ELF-1 (cell line): ENCODE results near the gene TOPORS.
A peak's percentile ranks its signal among the peaks of the same experiment; 100 is the strongest.
"Not testable (repeated sequence)": the region's sequence is repeated elsewhere in the genome, so short reads cannot be mapped to it uniquely, and the experiment has no call there.

Source experiments
- DNase-seq: peaks from one replicate; pipeline ENCODE4 v3.0.0-alpha.2; 2016; ENCODE audit warnings: low read depth, low spot score

The TOPORS gene

DNA sequence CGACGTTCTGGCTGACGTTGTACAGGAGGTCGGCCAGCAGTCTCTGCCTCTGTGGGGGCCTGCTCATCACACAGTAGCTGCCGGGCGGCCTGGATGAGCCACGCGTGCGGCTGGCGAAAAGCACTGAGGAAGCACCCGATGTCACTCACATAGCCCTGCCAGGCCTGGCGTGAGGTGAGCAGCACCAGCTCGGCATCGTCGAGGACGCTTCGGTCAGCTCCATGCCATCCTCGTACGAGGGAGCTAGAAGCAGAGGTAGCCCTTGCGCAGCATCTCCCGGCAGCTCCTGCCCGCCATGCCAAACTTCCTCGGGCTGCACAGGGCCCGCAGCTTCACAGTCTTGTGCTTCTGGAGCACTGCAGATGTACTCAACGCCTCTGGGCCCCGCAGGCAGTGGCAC lies 14.4 kb upstream of the TOPORS start:
- no peak for DNase-seq

DNA sequence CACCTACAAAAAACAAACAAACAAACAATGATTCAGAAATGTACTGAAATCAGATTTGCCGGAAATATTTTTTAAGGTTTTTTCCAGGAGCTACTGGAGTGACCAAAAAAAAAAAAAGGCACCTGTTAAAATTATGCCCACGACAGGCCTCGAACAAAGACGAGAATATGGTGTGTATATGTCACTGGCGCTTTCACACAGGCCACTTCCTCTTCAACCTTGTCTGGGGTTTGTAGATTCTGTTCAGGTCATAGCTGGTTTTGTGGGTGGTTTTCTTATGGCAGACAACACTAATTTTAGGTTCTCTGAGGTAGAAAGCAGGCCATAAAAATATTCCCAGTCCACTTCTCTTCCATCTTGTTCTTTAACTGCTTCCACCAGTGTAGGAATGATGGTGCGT lies 13.6 kb upstream of the TOPORS start:
- DNase-seq = no peak

DNA sequence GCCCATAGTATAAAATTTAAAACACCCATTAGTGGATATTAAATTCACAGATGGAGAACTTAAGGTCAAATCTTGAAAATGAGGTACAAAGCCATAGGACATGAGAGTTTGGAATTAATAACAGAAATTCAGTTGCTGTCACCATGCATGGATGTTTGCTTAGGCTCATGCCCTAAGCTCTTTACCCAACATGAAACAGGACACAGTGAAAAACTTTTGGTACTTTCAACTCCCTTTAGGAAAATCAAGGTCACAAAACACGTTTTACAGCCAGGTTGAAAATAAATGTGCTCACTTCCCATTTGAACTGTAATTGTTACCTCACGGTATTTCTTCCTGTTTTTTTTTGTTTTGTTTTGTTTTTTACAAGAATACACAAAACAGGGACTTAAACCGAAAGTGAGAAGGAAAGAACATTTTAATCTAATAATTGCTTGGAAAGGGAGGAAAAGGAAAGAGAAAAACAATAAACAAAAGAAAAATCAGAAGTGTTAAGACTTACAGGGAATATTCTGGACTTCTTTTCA lies 6.1 kb upstream of the TOPORS start:
- no peak for DNase-seq

DNA sequence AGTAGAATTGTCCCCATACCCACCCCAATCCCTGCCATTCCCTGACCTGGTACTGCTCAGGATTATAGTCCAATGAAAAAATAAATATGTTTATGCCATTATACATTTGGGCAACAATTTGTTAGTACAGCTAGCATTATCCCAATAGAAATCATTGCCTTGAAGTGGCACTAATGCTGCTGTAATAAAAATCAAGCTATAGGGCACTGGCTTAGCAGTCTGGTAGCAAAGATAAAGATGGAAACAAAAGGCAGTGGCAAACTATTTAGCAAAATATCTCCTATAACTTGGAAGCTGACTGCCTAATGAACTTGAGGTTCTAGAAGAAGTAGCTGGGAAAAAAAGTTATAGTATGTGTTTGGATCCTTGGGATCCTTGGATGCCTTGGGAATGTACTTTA lies 2.2 kb upstream of the TOPORS start:
- no peak for DNase-seq

DNA sequence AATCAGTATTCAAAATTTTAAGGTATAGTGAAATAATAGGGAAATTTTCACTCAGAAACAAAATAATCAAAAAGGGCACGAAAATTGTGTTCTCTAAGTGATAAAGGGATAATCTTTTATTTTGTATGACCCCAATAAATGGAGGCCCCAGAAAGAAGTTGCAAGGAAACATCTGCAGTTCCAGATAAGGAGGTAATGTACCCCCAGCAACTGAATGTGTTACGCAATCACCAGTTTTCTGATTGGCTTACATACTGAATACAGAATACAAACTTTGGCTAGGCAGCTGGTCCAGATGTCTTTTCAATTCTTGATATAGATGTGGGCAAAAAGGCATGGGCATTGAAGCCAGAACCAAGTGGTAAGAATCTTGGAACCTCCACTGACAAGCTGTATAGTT lies 1.7 kb upstream of the TOPORS start:
- DNase-seq = no peak

DNA sequence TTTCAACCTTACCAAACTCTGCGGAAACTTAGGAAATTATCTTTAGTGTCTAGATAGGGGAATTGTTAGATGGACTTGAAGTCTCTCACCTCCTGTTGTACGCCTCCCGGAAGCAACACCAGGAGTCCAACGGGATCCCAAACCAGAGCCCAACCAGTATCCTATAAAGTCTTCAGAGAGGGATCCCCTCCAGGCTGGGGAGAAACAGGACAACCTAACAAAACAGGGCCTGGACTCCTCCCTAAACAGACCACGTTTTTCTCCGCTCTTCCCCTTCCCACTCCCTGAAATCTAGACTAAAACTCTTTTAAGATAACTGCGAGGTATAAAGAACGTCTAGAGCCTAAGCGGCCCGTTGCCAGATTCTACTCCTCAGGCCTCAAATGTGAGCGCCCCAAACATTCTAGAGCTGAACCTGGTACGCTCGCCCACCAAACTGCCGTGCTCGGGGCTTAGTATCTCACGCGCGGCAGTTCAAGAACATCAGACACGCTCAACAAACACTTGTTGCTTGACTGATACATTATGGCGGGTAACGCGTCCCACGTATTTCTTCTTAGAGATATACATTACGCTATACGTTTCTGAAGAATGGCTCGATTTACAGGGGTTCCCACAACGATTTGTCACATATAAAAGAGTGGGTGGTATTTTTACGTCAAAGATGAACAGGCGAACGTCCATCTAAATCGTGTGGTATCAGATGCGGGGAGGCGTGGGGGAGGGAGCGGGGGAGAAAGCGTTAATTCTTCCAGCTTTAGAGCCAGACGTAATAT lies 922 bp downstream of the TOPORS start:
- DNase-seq = no peak

DNA sequence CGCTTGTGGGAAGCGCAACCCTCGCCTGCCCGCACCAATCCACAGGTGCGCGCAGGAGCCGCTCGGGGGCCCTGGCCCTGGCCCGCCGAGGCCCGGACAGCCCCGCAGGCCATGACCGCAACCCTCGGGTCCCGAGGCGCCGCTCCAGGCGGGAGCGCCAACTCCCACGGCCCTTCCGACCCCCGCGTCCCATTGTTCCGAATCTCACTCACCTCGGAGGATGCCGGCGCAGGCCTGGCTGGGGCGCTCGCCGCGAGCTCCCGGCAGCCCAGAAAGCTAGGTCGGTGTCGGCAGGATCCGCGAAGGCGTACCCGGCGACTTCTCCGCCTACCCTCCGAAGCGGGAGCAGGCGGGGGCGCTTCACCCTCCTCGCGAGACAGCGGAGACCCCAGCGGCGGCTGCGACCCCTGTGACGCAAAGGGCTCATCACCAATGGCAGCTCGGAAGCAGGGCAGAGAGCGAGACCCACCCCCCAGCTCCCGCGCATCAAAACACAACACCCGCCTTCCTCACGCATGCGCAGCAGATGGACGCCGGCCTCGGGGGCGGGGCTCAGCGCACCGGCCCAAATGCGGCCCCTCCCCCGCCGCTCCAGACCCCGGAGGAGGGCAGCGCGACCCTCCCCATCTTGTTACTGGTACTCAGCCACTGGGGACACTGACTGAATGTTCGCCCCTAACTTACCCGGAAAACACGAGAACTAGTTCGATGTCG lies 1.7 kb downstream of the TOPORS start:
- DNase-seq = peak; percentile 99

DNA sequence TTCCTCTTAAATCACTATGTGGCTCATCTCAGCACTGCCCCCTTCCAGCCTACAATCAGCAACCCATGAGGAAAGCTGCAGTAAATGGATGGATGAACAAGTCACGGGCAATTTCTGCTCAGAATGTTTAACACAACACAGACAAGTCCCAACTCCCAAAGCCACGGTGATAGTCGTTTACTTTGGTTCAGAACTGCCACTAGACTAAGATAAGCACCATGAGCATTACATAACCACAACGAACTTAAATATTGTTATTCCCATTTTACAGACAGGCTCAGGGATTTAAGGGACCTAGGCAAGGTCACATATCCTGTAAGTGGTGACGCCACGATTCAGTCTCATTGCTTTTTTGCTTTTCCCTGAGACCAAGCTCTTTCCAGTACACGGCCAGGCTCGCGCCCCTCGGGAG lies 2.2 kb downstream of the TOPORS start:
- no peak for DNase-seq

DNA sequence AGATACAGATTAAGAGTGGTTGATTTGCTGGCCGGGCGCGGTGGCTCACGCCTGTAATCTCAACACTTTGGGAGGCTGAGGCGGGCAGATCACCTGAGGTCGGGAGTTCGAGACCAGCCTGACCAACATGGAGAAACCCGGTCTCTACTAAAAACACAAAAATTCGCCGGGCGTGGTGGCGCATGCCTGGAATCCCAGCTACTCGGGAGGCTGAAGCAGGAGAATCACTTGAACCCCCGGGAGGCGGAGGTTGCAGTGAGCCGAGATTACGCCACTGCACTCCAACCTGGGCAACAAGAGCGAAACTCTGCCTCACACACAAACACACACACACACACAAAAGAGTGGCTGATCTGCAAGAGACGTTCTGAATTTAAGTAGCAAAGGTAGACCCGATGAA lies 4.2 kb downstream of the TOPORS start:
- not testable (repeated sequence) for DNase-seq

DNA sequence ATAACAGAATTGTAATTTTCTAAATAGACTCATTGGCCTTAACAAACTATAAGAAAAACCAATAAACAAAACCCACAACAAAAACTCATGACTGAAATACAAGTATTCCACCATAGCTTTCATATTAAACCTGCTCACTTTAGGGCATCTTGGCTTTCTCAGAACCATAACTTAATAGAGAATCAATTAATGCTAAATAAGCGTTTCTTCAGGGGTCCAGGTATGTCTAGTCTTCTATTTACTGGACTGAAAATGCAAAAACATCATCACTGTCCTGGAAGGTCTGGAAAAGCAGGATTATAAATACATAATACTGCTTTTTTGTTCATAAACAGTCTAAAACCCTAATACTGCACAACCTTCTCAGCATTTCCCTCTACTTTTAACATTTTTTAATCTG lies 6.5 kb downstream of the TOPORS start:
- DNase-seq = no peak

DNA sequence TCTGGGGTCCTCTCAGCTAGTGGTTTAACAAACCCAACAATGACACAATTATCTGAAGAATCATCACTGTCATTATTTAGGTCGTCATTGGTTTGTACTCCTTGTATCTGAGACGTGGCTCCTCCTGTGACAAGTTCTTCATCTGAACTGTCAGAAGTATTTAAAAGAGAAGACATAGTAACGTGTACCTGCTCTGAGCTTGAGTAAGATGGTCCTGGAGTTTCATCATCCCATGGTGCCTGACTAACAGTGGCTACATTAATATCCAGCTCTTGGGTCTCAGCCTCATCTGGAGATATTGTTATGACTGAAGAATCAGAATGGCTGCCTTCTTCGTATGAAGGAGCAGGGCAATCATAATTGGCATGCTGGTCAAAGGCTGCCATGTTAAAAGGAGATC lies 9.3 kb downstream of the TOPORS start:
- no peak for DNase-seq

DNA sequence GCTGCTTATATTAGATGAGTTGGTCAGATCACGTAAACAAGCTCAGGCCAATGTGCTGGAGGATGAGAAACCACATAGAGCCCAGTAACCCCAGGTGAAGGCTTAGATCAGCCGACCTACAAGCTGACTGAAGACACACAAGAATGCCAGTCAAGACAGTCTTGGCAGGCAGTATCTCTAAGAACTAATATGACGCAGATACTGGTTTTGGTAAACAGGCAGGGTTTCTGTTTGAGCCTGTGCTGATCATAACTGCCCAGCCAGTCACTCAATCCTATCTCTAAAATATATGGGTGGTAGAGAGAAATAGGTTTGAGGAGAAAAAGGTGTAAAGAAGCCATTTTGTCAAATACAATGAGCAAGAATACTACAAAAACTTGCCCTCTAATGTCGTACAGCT lies 18.6 kb downstream of the TOPORS start:
- no peak for DNase-seq

DNA sequence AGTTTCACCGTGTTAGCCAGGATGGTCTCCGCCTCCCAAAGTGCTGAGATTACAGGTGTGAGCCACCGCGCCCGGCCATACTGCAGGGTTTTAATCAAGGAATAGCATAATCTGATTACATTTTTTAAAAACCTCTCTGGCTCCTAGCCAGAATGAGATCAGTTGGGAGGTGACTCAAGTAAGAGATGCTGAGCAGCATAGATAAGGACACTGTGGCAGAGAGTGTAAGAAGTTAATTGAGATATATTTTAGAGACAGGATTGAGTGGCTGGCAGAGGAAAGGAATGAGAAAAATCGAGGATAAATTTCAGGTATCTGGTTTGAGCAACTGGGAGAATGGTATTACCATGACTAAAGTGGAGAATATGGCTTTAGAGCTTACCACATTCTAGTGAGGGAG lies 19.1 kb downstream of the TOPORS start:
- DNase-seq = no peak

DNA sequence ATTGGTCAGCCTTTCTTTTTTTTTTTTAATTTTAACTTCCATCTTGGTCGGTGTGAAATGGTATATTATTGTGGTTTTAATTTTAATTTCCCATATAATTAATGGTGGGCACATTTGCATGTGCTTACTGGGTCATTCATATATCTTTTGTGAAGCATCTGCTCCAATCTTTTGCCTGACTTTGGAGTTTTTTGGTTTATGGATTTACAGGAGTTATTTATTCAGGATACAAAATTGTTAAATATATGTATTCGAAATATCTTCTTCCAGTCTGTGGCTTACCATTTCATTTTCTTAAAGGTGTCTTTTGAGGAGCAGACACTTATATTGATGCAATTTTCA lies 25.7 kb downstream of the TOPORS start:
- no peak for DNase-seq

DNA sequence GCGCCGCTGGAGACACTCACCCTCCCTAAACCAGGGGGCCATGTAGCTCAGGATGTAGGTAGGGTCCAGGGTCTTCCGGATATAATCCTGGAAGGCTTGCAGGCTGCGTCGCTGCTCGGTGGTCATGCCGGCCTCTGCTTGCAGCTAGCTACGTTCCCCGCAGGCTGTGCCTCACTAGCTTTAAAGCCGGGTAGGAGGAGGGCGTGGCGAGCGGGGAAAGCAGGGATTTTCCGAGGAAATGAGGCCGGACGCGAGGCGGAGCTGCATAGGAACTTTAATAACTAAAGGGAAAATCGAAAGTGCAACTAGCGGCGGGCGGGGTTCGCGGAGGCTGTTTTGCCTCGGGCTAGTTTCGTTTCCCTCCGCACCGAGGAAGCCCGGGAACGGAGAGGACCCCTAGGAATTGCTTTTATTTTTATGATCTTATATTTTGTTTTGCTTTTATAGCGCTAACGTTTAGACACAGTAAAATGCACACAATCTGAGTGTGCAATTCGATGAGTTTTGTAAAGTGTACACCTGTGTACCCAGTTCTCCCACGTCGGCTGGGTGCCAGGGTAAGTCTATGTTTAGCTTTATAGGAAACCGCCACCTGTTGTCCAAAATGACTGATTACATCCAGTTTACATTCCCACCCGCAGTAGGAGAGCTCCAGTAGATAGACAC lies 26.2 kb downstream of the TOPORS start, which contains the start of gene RIGI:
TSS of gene RIGI (minus strand) at position 156 of the 666 bp plus-strand sequence. CDS start at position 126, 30 bp downstream.
- DNase-seq = peak; percentile 84

DNA sequence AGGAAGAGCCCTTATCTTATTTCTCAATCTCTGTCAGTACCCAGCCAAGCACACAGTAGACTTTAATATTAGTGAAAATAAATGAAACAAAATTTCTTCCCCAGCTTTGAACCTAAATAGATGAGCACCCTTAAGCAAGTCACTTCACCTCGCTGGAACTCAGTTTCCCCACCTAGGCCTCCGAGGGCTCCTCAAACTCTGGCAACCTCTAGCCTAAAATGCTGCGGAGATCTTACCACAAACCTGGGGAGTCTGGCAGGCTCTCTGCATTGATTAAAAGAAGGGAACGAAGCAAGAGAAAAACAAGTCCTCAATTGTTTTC lies 26.7 kb downstream of the TOPORS start:
- DNase-seq = no peak

DNA sequence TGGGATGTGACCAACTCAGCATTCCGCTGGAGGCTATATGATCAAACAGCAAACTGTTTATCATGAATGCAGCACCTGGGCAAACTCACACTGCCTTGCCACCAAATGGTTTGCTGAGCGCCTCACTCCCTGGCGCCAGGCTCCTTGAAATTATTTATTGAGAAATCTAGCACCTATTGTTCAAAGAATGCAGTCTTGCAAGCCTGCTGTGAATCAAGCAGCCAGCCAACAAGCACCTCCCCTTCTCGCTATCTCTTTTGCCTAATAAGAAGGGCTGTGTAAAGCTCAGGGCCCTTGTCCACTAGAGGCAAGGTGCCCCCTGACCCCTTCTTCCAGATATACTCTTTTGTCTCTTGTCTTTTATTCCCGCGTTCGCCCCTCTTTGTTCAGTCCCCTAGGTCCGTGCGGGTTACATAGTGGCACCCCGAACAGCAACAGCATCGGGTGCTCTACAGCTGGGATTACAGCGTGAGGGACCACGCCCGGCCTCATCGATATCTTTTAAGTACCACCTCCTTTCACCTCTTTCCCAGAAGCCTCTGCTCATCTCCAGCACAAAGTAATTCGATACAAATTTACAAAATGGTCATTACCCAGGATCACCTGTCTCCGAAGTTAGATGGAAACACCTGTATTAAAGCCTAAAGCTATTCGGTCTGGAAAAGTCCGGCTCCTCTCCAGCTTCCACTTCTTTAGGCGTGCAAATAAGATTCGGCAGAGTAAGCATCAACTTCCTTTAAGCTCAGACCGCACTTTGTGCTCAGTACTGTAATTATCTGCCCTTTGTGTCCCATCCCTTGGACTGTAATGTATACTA lies 27.3 kb downstream of the TOPORS start:
- DNase-seq = peak; percentile 27

DNA sequence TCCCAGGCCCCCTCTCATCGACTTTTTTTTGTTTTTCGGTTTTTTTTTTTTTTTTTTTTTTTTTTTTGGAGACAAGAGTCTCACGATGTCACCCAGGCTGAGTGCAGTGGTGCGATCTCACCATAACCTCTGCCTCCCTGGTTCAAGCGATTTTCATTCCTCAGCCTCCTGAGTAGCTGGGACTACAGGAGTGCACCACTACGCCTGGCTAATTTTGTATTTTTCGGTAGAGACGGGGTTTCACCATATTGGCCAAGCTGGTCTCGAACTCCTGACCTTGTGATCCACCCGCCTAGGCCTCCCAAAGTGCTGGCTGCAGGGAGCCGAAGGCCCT lies 27.9 kb downstream of the TOPORS start:
- DNase-seq = not testable (repeated sequence)

DNA sequence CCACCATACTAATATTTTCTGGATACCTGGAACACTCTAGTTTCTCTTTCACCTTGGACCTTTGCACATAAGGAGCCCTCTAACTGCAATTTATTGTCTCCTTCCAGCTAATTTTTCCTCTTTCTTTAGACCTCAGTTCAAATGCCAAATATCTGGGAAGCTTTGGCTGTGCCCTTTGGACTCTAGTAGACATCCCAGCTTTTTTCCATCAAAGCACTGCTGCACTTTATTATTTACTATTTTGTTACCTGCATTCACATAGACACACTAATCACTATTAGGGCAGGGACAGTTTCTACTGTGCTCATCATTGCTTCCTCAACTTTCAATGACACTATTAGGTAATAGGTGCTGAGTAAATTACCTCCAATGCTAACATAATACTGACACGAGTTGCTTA lies 28.5 kb downstream of the TOPORS start:
- DNase-seq = no peak

DNA sequence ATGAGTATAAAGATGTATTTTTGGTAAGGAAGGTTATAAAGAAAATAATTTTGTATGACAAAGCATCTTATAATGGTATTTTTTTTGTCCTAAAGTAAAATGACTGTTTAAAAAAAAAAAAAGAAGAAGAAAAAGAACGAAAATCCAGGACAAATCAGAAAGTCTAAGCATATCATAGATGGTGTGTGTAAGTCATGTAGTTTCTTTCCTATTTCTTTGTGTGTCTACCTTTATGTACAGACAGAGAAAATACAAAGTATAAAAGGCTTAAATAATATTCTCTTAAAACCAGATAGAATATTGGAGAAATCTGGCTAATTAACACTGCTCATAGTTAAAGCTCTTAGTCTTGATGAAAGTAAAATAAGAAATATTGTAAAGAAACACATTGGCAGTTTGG lies 34.1 kb downstream of the TOPORS start:
- no peak for DNase-seq

DNA sequence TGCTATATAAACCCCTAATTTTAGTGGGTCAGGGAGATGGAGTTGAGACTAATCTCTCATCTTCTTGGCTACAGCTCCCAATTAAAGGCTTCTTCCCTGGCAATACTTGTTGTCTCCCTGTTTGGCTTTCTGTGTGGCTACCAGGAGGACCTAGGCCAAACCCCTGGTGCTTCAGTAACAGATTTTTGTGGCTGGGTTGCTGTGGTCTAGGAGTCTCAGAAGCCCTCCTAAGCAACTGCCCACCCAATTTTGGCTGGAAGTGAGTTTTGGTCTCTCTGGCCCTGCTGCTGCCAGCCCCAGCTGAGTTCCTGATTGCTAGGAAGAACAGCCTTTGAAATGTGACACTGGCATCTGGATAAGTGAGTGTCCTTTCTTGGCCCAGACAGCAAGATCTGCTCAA lies 36.1 kb downstream of the TOPORS start:
- DNase-seq = no peak

DNA sequence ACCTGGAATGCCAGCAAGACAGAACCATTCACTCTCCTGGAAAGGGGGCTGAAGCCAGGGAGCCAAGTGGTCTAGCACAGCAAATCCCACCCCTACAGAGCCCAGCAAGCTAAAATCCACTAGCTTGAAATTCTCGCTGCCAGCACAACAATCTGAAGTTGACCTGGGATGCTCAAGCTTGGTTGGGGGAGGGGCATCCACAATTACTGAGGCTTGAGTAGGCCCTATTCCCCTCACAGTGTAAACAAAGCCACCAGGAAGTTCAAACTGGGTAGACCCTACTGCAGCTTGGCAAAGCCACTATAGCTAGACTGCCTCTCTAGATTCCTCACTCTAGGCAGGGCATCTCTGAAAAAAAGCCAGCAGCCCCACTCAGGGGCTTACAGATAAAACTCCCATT lies 43.7 kb downstream of the TOPORS start:
- peak; percentile 14 for DNase-seq
